ENCODE results near the gene UBE2G1. TPM values are rescaled to one million over a fixed set of nuclear protein-coding genes. Genes with fewer than 3 reads are reported as not detected.

Gene UBE2G1
- total RNA-seq, 4 donors from 2014 or later, result 52.5 to 88.2 (median 73.5) TPM

- Histone ChIP-seq H3K27ac (peak overlapping the region; percentile 46 to 78 (median 74)), H3K27me3 (no peaks in the 10 kb centered on the region), H3K9me3 (no peaks in the 10 kb centered on the region), H3K4me3 (no peak overlapping the region), H3K4me1 (peaks cover 18 to 83% (median 25%) of the 10 kb centered on the region in 3 donors), H3K36me3 (peaks cover 0 to 3% (median 0%) of the 10 kb centered on the region in 3 donors)
- 20 to 23% methylated on average over 3 of the region's 3 CpGs for whole genome bisulfite sequencing, 2 donors
- no peak for DNase-seq
- intact Hi-C loops (cut with DNase I), result no loop called here
- TF ChIP-seq POLR2A (IDR thresholded peaks at IDR 0.05), result no peak
- TF ChIP-seq CTCF (IDR thresholded peaks at IDR 0.05), result no peak
These were observed 47.9 kb downstream of the UBE2G1 start for GRCh38 chr17:4318596-4318995.

DNA sequence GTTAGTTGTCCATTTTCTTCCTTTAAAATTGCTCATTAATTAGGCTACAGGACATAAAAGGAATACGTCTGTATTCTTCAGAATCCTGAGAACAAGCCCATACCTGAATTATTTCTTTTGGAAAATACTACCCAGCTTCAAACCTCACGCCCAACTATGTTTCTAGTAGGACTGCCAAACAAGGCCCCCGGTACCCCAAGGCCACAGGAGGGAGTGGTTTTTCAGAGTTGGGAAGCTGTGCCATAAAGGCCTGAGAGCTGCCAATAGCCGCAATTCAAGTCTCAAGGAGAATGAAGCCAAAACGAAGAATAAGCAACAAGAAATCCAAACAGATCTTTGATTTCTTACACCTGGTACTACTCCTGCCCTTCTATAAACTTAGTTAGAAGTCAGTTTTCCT lies 48.3 kb downstream of the UBE2G1 start:
- peak overlapping the region; percentile 46 to 78 (median 74) for H3K27ac ChIP-seq
- H3K4me1 ChIP-seq, result peaks cover 18 to 84% (median 25%) of the 10 kb centered on the region in 3 donors
- no peak for TF ChIP-seq CTCF (IDR thresholded peaks at IDR 0.05)
- TF ChIP-seq POLR2A (IDR thresholded peaks at IDR 0.05), result no peak
- H3K36me3 ChIP-seq, result peaks cover 0 to 1% (median 0%) of the 10 kb centered on the region in 3 donors
- intact Hi-C loops (cut with DNase I), result no loop called here
- no peak overlapping the region for H3K4me3 ChIP-seq
- no peaks in the 10 kb centered on the region for H3K9me3 ChIP-seq
- no peaks in the 10 kb centered on the region for H3K27me3 ChIP-seq
- no peak for DNase-seq
- 17 to 36% methylated on average over 5 of the region's 5 CpGs for WGBS, 2 donors

- H3K36me3 ChIP-seq, result no peaks in the 10 kb centered on the region
- no peak overlapping the region for H3K4me3 ChIP-seq
- no peaks in the 10 kb centered on the region for H3K27me3 ChIP-seq
- DNase-seq, result no peak
- H3K27ac ChIP-seq, result peak overlapping the region; percentile 46 to 78 (median 74)
- H3K9me3 ChIP-seq, result no peaks in the 10 kb centered on the region
- WGBS, 2 donors, result 27 to 34% methylated on average over 5 of the region's 5 CpGs
- peaks cover 18 to 87% (median 25%) of the 10 kb centered on the region in 3 donors for H3K4me1 ChIP-seq
- TF ChIP-seq POLR2A (IDR thresholded peaks at IDR 0.05), result no peak
- TF ChIP-seq CTCF (IDR thresholded peaks at IDR 0.05), result no peak
- intact Hi-C loops (cut with DNase I), result no loop called here
These were observed 48.9 kb downstream of the UBE2G1 start for GRCh38 chr17:4317610-4318009.

DNA sequence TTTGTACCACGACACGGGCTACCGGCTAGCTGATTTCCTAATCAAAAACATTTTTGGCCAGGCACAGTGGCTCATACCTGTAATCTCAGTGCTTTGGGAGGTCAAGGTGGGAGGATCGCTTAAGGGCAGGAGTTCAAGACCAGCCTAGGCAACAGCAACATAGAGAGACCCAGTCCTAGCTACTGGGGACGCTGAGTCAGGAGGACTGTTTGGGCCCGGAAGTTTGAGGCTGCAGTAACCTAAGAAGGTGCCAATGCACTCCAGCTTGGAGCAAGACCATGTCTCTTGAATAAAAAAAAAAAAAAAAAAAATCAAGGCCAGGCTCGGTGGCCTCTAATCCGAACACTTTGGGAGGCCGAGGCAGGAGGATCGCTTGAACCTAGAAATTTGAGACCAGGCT lies 49.8 kb downstream of the UBE2G1 start:
- Histone ChIP-seq H3K9me3 (no peaks in the 10 kb centered on the region), H3K36me3 (no peaks in the 10 kb centered on the region), H3K4me3 (no peak overlapping the region), H3K4me1 (peaks cover 18 to 83% (median 25%) of the 10 kb centered on the region in 3 donors), H3K27ac (peak overlapping the region in 2 of 4 donors; percentile 72 to 78), H3K27me3 (no peaks in the 10 kb centered on the region)
- TF ChIP-seq CTCF (IDR thresholded peaks at IDR 0.05) (no peak), POLR2A (IDR thresholded peaks at IDR 0.05) (no peak)
- WGBS, 2 donors, result 77 to 85% methylated on average over 9 to 10 of the region's 10 CpGs
- DNase-seq, result no peak
- intact Hi-C loops (cut with DNase I), result no loop called here

- Histone ChIP-seq H3K27me3 (no peaks in the 10 kb centered on the region), H3K4me3 (no peak overlapping the region), H3K4me1 (peaks cover 18 to 96% (median 38%) of the 10 kb centered on the region in 3 donors), H3K36me3 (no peaks in the 10 kb centered on the region), H3K9me3 (no peaks in the 10 kb centered on the region), H3K27ac (no peak overlapping the region)
- WGBS, 2 donors, result 42 to 72% methylated on average over 1 of the region's 1 CpG
- no peak for TF ChIP-seq POLR2A (IDR thresholded peaks at IDR 0.05)
- no peak for TF ChIP-seq CTCF (IDR thresholded peaks at IDR 0.05)
- intact Hi-C loops (cut with DNase I), result no loop called here
- DNase-seq, result no peak
These were observed 51.9 kb downstream of the UBE2G1 start for GRCh38 chr17:4314618-4315017.

Measured in esophagus squamous epithelium (tissue), 5 donors.